HFF-Myc (cell line): ENCODE data around the gene SBF2.
A peak's percentile ranks its signal among the peaks of the same experiment; 100 is the strongest.

Experiments used
- DNase-seq: peaks from one replicate; pipeline ENCODE4 v3.0.0-alpha.2; 2011; ENCODE audit warnings: low read depth; ENCODE audit errors: extremely low read depth
- H3K4me3 ChIP-seq: replicated peaks from 2 replicates; pipeline ENCODE4 v1.5.1; 2011; ENCODE audit warnings: low read depth, mild to moderate bottlenecking, control low read depth, low read length
- TF ChIP-seq, protein P1 (sequence below): IDR thresholded peaks from 2 replicates; pipeline ENCODE4 v1.5.1; 2012; ENCODE audit warnings: mild to moderate bottlenecking, low read depth, low read length, control low read depth; ENCODE audit errors: missing control alignments

The SBF2 gene

GRCh38 chr11:10076458-10077141, 217.4 kb downstream of the SBF2 start:
- no peak overlapping the region for H3K4me3 ChIP-seq
- TF ChIP-seq, protein P1, sequence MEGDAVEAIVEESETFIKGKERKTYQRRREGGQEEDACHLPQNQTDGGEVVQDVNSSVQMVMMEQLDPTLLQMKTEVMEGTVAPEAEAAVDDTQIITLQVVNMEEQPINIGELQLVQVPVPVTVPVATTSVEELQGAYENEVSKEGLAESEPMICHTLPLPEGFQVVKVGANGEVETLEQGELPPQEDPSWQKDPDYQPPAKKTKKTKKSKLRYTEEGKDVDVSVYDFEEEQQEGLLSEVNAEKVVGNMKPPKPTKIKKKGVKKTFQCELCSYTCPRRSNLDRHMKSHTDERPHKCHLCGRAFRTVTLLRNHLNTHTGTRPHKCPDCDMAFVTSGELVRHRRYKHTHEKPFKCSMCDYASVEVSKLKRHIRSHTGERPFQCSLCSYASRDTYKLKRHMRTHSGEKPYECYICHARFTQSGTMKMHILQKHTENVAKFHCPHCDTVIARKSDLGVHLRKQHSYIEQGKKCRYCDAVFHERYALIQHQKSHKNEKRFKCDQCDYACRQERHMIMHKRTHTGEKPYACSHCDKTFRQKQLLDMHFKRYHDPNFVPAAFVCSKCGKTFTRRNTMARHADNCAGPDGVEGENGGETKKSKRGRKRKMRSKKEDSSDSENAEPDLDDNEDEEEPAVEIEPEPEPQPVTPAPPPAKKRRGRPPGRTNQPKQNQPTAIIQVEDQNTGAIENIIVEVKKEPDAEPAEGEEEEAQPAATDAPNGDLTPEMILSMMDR = peak; percentile 68
- no peak for DNase-seq

- TF ChIP-seq, protein P1 = no peak
- no peak for DNase-seq
- H3K4me3 ChIP-seq = no peak overlapping the region
These were observed 218.9 kb downstream of the SBF2 start for GRCh38 chr11:10075141-10075540.

DNA sequence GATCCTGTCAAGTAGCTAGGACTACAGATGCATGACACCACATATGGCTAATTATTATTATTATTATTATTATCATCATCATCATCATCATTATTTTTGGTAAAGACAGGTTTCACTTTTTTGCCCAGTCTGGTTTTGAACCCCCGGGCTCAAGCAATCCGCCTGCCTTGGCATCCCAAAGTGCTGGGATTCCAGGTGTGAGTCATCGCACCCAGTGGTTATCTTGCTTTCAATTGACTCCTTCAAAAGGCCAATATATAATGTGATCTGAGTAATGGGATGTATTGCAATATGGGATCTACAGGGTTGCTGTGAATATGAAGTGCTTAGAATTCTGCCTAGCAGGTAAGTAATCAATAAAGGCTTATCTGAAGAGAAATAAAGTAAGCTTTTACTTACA, 221.2 kb downstream of the SBF2 start:
- TF ChIP-seq, protein P1 = no peak
- no peak overlapping the region for H3K4me3 ChIP-seq
- DNase-seq = no peak

- no peak for DNase-seq
- TF ChIP-seq, protein P1 = no peak
- H3K4me3 ChIP-seq = no peak overlapping the region
These were observed 221.9 kb downstream of the SBF2 start for GRCh38 chr11:10072142-10072541.

GRCh38 chr11:10067629-10068300, 226.3 kb downstream of the SBF2 start:
- no peak overlapping the region for H3K4me3 ChIP-seq
- DNase-seq = no peak

GRCh38 chr11:10066441-10066840, 227.6 kb downstream of the SBF2 start:
- DNase-seq = no peak

More at GRCh38 chr11:10067629-10068300, 226.3 kb downstream of the SBF2 start:
- TF ChIP-seq, protein P1 = no peak

More at GRCh38 chr11:10066441-10066840, 227.6 kb downstream of the SBF2 start:
- no peak overlapping the region for H3K4me3 ChIP-seq
- TF ChIP-seq, protein P1 = no peak
